GM12878 (cell line): Measurements from ENCODE around the gene TMEM63C. TPM values are rescaled to one million over a fixed set of nuclear protein-coding genes. Genes with fewer than 3 reads are reported as not detected.
A peak's percentile ranks its signal among the peaks of the same experiment; 100 is the strongest.

Experiments used
- ATAC-seq: fragments of 200-7000 bp; cut with Tn5 transposase; 3 replicates; pipeline ENCODE4 v1.9.1; 2020; ENCODE audit warnings: mild to moderate bottlenecking, moderate library complexity
- BruUV-seq: library from RNA; stranded (reverse); fragments of 400-500 nt; replicated peaks from 2 replicates; lab custom pipeline; 2021; lab: Mats Ljungman, UMichigan
- CTCF ChIA-PET: fragments of 300-600 bp; sonication (Branson Sonifier 250); formaldehyde crosslinking; extraction: SDS; loops from one replicate; lab custom pipeline; 2021; ENCODE audit warnings: inconsistent platforms; lab: Yijun Ruan, JAX
- POLR2A ChIA-PET: fragments of 350-600 bp; formaldehyde crosslinking; extraction: SDS; loops from one replicate; lab custom pipeline; 2021; ENCODE audit warnings: inconsistent platforms; lab: Charles Lee
- RAD21 ChIA-PET: fragments of 300-600 bp; sonication (Branson Sonifier 250); formaldehyde crosslinking; loops from one replicate; lab custom pipeline; 2023; ENCODE audit warnings: antibody characterized with exemption; ENCODE audit not compliant: unreplicated experiment; lab: Charles Lee
- SMC1A ChIA-PET: fragments of 300-600 bp; sonication (Branson Sonifier 250); formaldehyde crosslinking; loops from one replicate; lab custom pipeline; 2023; ENCODE audit not compliant: unreplicated experiment, uncharacterized antibody; lab: Charles Lee
- DNase-seq: peaks from one replicate; pipeline ENCODE4 v3.0.0-alpha.2; 2011; ENCODE audit warnings: low read depth, low spot score
- FAIRE-seq: peaks from 3 replicates; lab custom pipeline; 2011; peaks lifted over from hg19 to GRCh38; lab: Jason Lieb, UNC
- H2AFZ ChIP-seq: 2 replicates; pipeline ENCODE4 v1.6.0; 2011; ENCODE audit warnings: low read depth, low read length, control low read depth; ENCODE audit not compliant: control insufficient read depth
- H3K27ac ChIP-seq: 2 replicates; pipeline ENCODE4 v1.5.1; 2011; ENCODE audit warnings: control low read depth; ENCODE audit not compliant: control insufficient read depth, insufficient read depth
- H3K27me3 ChIP-seq, 2 experiments: replicated peaks in 1 of 2; 2 replicates each; pipeline versions ENCODE4 v1.6.0 to v1.6.1; 2011; ENCODE audit warnings: low read length in 1 of 2; ENCODE audit not compliant: control insufficient read depth in 2 of 2, insufficient read depth in 2 of 2
- H3K36me3 ChIP-seq, 2 experiments: 2 replicates each; pipeline ENCODE4 v1.5.1; 2011; ENCODE audit warnings: low read length in 1 of 2; ENCODE audit not compliant: control insufficient read depth in 2 of 2, insufficient read depth in 2 of 2
- H3K4me1 ChIP-seq: 2 replicates; pipeline ENCODE4 v1.6.1; 2011; ENCODE audit warnings: mild to moderate bottlenecking, low read length, moderate library complexity, mixed read lengths; ENCODE audit not compliant: control insufficient read depth, insufficient read depth
- H3K4me2 ChIP-seq: 2 replicates; pipeline ENCODE4 v1.6.0; 2011; ENCODE audit warnings: control low read depth; ENCODE audit not compliant: control insufficient read depth, insufficient read depth
- H3K4me3 ChIP-seq: fragments of 200-600 bp; sonication (generic); 2 replicates; pipeline ENCODE4 v1.5.1; 2016
- H3K79me2 ChIP-seq: 2 replicates; pipeline ENCODE4 v1.6.0; 2011; ENCODE audit warnings: low read length; ENCODE audit not compliant: control insufficient read depth, insufficient read depth
- H3K9ac ChIP-seq: 2 replicates; pipeline ENCODE4 v1.8.0; 2011; ENCODE audit warnings: low read length, control low read depth, mixed read lengths; ENCODE audit not compliant: control insufficient read depth, insufficient read depth
- H3K9me3 ChIP-seq: replicated peaks from 3 replicates; pipeline ENCODE4 v1.5.1; 2011; ENCODE audit warnings: mild to moderate bottlenecking, low read length; ENCODE audit not compliant: control insufficient read depth, insufficient read depth
- H4K20me1 ChIP-seq: 2 replicates; pipeline ENCODE4 v1.6.0; 2011; ENCODE audit not compliant: control insufficient read depth, insufficient read depth
- BMI1 ChIP-seq: fragments of 450-650 bp; IDR thresholded peaks from 2 replicates; pipeline ENCODE4 v1.6.1; 2016; ENCODE audit warnings: mild to moderate bottlenecking, moderate library complexity, borderline replicate concordance
- CREB1 ChIP-seq: IDR thresholded peaks from 2 replicates; pipeline ENCODE4 v1.6.1; 2012; ENCODE audit warnings: low read depth, mild to moderate bottlenecking, inconsistent platforms
- MXI1 ChIP-seq: fragments of 150-350 bp; IDR thresholded peaks from 2 replicates; pipeline ENCODE4 v1.6.1; 2011; ENCODE audit warnings: low read depth, mild to moderate bottlenecking, inconsistent platforms, low read length, improper control_type of control experiment
- NFXL1 ChIP-seq: fragments of 450-650 bp; IDR thresholded peaks from 2 replicates; pipeline ENCODE4 v1.6.1; 2017; ENCODE audit warnings: antibody characterized with exemption, mild to moderate bottlenecking, borderline replicate concordance
- TCF12 ChIP-seq: IDR thresholded peaks from 2 replicates; pipeline ENCODE4 v1.6.1; 2011; ENCODE audit warnings: low read depth, mild to moderate bottlenecking, low read length
- WGBS: methylation state at CpG from one replicate; pipeline ENCODE4 v1.1.6; 2016; ENCODE audit warnings: low lambda C conversion rate; ENCODE audit not compliant: insufficient replicate concordance, insufficient coverage; ENCODE audit errors: missing lambda C conversion rate; 5-methylcytosine and 5-hydroxymethylcytosine counted together
- in situ Hi-C: fragments of 300-500 bp; cut with MboI; formaldehyde crosslinking; loops from 9 replicates; pipeline ENCODE4 v1.14.3; 2018; ENCODE audit warnings: mixed read lengths
- intact Hi-C: fragments of 100-400 bp; cut with micrococcal nuclease; formaldehyde crosslinking; loops from one replicate; pipeline ENCODE4 v1.14.2; 2022; ENCODE audit not compliant: unreplicated experiment
- polyA plus RNA-seq, 11 experiments: library from polyadenylated mRNA; depleted of rRNA in 4 of 11; unstranded in 6 of 11; stranded (reverse) in 5 of 11; fragments of >200 nt; fragmentation: Nextera tagmentation in 4 of 11; fragmentation: Illumina TruSeq in 1 of 11; extraction: Ambion mirVana in 4 of 11; extraction: Trizol in 1 of 11; gene quantifications; 1 replicate in 1 of 11; 2 replicates in 10 of 11; pipeline versions ENCODE4 v1.2.1 to v1.2.3, GENCODE V29; 2011 to 2016; ENCODE audit warnings: inconsistent platforms in 2 of 11, missing spikeins in 2 of 11, low read depth in 1 of 11
- total RNA-seq, 4 experiments: library from RNA; depleted of rRNA in 3 of 4; stranded (reverse); fragments of >200 nt in 3 of 4; fragmentation: Illumina TruSeq in 1 of 4; extraction: Trizol in 1 of 4; gene quantifications; 2 replicates each; pipeline versions ENCODE4 v1.2.1 to v1.2.3, GENCODE V29; 2013 to 2021

The TMEM63C gene
- total and polyA plus RNA-seq, 10 of the 15 experiments (the other 5 are each of a cell fraction or from before 2014, with no cell fraction given): 0.06 to 1.3 (median 0.39) TPM; not detected in 4

DNA sequence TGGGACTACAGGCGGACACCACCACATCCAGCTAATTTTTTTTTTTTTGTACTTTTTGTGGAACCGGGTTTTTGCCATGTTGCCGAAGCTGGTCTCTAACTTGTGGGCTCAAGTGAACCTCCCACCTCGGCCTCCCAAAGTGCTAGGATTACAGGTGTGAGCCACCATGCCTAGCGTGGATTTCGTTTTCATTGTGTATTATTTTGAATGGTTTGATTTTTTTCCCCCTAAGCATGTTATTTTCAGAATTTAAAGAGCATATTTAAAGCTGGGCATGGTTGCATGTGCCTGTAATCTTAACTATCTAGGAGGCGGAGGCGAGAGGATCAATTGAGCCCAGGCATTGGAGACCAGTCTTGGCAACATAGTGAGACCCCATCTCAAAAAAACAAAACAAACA lies 13.1 kb downstream of the TMEM63C start:
- Histone ChIP-seq H3K4me2 (no peak overlapping the region), H2AFZ (no peak overlapping the region), H3K36me3 (no peaks in the 10 kb centered on the region), H3K4me1 (no peaks in the 10 kb centered on the region), H3K9ac (no peak overlapping the region), H3K27ac (no peak overlapping the region), H3K9me3 (no peaks in the 10 kb centered on the region), H3K27me3 (peaks cover 0 to 6% of the 10 kb centered on the region in 2 experiments; a peak in 2 of 4 replicates), H3K4me3 (no peak overlapping the region), H3K79me2 (no peaks in the 10 kb centered on the region), H4K20me1 (no peaks in the 10 kb centered on the region)
- TF ChIP-seq CREB1 (no peak), BMI1 (peak; percentile 49)
- 39% methylated on average over 8 of the region's 8 CpGs for WGBS
- ChIA-PET RAD21 (interaction anchor here (0.5 kb wide), 1 partner anchor 73 kb away, joined by 3 read pairs; no protein-coding TSS in a partner anchor), POLR2A (no interaction called here), SMC1A (no interaction called here), CTCF (no interaction called here)
- in situ Hi-C loops (no loop called here), intact Hi-C loops (no loop called here)
- no peak for ATAC-seq
- BruUV-seq: no TSS peak
- FAIRE-seq: no peak
- DNase-seq: no peak

DNA sequence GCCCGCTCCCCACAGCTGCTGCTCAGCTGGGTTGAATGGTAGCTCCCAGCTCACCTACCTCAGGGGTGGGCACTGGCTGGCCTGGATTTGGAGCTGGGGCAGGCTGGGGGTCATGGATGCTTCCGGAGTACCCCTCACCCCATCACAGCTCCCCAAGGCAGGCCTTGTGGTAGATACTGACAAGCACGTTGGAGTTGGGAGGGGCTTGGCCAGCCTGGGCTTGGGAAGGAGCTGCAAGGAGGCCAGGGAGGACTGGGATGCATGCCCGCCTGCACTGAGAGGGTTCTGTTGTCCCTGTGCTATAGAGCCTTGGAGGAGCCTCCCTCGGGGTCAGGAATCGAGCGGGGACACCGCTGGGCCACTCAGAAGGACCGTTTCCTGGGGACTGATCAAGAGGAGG lies 14.2 kb downstream of the TMEM63C start:
- ATAC-seq (no peak), FAIRE-seq (no peak)
- intact Hi-C loops: no loop called here
- no peak overlapping the region for H3K9ac ChIP-seq
- 42% methylated on average over 9 of the region's 9 CpGs for WGBS
- TF ChIP-seq MXI1 (no peak), NFXL1 (no peak), TCF12 (no peak)
- TF ChIP-seq, all 136 proteins: peak for 0
- Histone ChIP-seq H3K9me3 (no peaks in the 10 kb centered on the region), H3K79me2 (no peaks in the 10 kb centered on the region), H3K36me3 (no peaks in the 10 kb centered on the region), H3K27me3 (peaks cover 0 to 8% of the 10 kb centered on the region in 2 experiments; a peak in 2 of 4 replicates), H3K4me1 (no peaks in the 10 kb centered on the region), H3K4me2 (no peak overlapping the region), H4K20me1 (no peaks in the 10 kb centered on the region), H3K27ac (no peak overlapping the region), H2AFZ (no peak overlapping the region), H3K4me3 (no peak overlapping the region)
- no TSS peak for BruUV-seq
- in situ Hi-C loops: no loop called here
- ChIA-PET POLR2A (no interaction called here), CTCF (interaction anchor here (1.0 to 1.8 kb wide), 3 partner anchors 11 to 120 kb away, joined by 4 to 5 read pairs (median 5); partner anchors contain the start of gene TMEM63C), RAD21 (interaction anchor here (0.8 kb wide), 1 partner anchor 18 kb away, joined by 3 read pairs; no protein-coding TSS in a partner anchor), SMC1A (no interaction called here)
- DNase-seq: no peak
